Measurements from ENCODE around the gene FLRT1. TPM values are rescaled to one million over a fixed set of nuclear protein-coding genes. Genes with fewer than 3 reads are reported as not detected.

Gene FLRT1
- total and polyA plus RNA-seq, 4 donors, result 0.02 to 0.32 (median 0.05) TPM; not detected in 1

DNA sequence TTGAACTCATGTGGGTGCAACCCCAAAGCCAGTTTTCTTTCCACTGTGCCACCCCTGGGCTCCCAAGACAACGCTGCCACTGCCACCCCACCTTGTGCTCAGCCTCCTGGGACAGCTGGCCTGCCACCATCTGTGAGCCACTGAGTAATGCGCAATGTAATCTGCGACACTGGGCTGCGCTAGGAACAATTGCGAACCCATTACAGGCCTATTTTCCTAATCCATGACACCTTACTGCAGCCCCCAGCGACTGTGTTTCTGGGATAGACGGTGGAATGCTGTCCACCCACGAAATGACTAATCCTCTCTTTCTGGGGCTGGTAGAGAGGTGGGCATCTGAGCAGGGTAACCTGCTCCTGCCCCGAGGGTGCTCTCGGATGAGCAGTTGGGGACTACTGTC lies 22.2 kb downstream of the FLRT1 start:
- no peak for TF ChIP-seq SP1 (IDR thresholded peaks at IDR 0.05)
- TF ChIP-seq HNF4A (conservative IDR thresholded peaks at IDR 0.05), result no peak
- TF ChIP-seq JUND (IDR thresholded peaks at IDR 0.05), result no peak
- no peak for TF ChIP-seq FOXA1 (IDR thresholded peaks at IDR 0.05)
- TF ChIP-seq, protein P1, sequence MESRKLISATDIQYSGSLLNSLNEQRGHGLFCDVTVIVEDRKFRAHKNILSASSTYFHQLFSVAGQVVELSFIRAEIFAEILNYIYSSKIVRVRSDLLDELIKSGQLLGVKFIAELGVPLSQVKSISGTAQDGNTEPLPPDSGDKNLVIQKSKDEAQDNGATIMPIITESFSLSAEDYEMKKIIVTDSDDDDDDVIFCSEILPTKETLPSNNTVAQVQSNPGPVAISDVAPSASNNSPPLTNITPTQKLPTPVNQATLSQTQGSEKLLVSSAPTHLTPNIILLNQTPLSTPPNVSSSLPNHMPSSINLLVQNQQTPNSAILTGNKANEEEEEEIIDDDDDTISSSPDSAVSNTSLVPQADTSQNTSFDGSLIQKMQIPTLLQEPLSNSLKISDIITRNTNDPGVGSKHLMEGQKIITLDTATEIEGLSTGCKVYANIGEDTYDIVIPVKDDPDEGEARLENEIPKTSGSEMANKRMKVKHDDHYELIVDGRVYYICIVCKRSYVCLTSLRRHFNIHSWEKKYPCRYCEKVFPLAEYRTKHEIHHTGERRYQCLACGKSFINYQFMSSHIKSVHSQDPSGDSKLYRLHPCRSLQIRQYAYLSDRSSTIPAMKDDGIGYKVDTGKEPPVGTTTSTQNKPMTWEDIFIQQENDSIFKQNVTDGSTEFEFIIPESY (IDR thresholded peaks at IDR 0.05), result no peak
- no peak for TF ChIP-seq RAD21 (IDR thresholded peaks at IDR 0.05)
- no peak for TF ChIP-seq EGR1 (IDR thresholded peaks at IDR 0.05; ENCODE audit: low read depth in 2 of 2)
- TF ChIP-seq HNF4G (IDR thresholded peaks at IDR 0.05), result no peak
- no peak for TF ChIP-seq RXRA (IDR thresholded peaks at IDR 0.05)
- TF ChIP-seq GABPA (IDR thresholded peaks at IDR 0.05 in 1 of 2, conservative IDR thresholded peaks at IDR 0.05 in 1 of 2), result no peak
- Histone ChIP-seq H3K9ac (ENCODE audit: low read depth in 1 of 2, low read length in 2 of 2) (no peak overlapping the region), H3K27me3 (ENCODE audit: control insufficient read depth in 4 of 4, insufficient read depth in 4 of 4, low read length in 3 of 4) (no peaks in the 10 kb centered on the region), H3K27ac (ENCODE audit: low read depth in 1 of 2, low read length in 2 of 2) (no peak overlapping the region), H3K9me3 (ENCODE audit: control insufficient read depth in 4 of 4, low read length in 3 of 4) (no peaks in the 10 kb centered on the region), H3K4me3 (ENCODE audit: low read depth in 1 of 3, low read length in 3 of 3) (no peak overlapping the region), H3K4me1 (ENCODE audit: control insufficient read depth in 4 of 4, insufficient read depth in 4 of 4, low read length in 3 of 4) (peaks cover 0 to 5% (median 2%) of the 10 kb centered on the region in 4 donors), H3K36me3 (ENCODE audit: control insufficient read depth in 4 of 4, insufficient read depth in 3 of 4, low read depth in 1 of 4, low read length in 3 of 4) (no peaks in the 10 kb centered on the region)
- DNase-seq (ENCODE audit: low spot score), result no peak
- 96% methylated on average over 10 of the region's 10 CpGs for WGBS

DNA sequence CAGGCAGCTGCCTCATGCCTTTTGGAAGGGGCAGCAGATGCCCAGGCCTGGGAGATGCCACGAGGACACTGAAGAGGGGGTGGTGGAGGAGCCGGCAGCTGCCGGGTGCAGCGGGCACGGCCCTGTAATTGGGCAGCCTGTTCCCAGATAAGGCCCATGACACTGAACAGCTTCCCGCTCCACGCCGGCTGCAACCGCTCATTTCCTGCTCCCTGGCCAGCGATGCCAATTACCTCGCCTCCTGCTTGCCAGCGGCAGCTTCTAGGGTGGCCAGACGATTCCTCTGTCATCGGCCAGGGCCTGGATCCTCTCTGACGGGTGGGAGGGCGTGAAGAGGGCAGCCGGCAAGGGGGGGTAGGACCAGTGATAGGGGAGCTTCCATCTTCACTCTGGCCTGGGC lies 22.8 kb downstream of the FLRT1 start:
- Histone ChIP-seq H3K4me3 (ENCODE audit: low read depth in 1 of 3, low read length in 3 of 3) (no peak overlapping the region), H3K4me1 (ENCODE audit: control insufficient read depth in 4 of 4, insufficient read depth in 4 of 4, low read length in 3 of 4) (peaks cover 0 to 5% (median 2%) of the 10 kb centered on the region in 4 donors), H3K9me3 (ENCODE audit: control insufficient read depth in 4 of 4, low read length in 3 of 4) (no peaks in the 10 kb centered on the region), H3K9ac (ENCODE audit: low read depth in 1 of 2, low read length in 2 of 2) (no peak overlapping the region), H3K36me3 (ENCODE audit: control insufficient read depth in 4 of 4, insufficient read depth in 3 of 4, low read depth in 1 of 4, low read length in 3 of 4) (no peaks in the 10 kb centered on the region), H3K27me3 (ENCODE audit: control insufficient read depth in 4 of 4, insufficient read depth in 4 of 4, low read length in 3 of 4) (no peaks in the 10 kb centered on the region), H3K27ac (ENCODE audit: low read depth in 1 of 2, low read length in 2 of 2) (no peak overlapping the region)
- WGBS, result 90% methylated on average over 17 of the region's 17 CpGs
- DNase-seq (ENCODE audit: low spot score), result no peak
- TF ChIP-seq FOXA1 (IDR thresholded peaks at IDR 0.05) (no peak), FOXA2 (IDR thresholded peaks at IDR 0.05) (no peak)
- TF ChIP-seq, protein P2, sequence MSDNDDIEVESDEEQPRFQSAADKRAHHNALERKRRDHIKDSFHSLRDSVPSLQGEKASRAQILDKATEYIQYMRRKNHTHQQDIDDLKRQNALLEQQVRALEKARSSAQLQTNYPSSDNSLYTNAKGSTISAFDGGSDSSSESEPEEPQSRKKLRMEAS (IDR thresholded peaks at IDR 0.05), result no peak
- TF ChIP-seq, protein P3, sequence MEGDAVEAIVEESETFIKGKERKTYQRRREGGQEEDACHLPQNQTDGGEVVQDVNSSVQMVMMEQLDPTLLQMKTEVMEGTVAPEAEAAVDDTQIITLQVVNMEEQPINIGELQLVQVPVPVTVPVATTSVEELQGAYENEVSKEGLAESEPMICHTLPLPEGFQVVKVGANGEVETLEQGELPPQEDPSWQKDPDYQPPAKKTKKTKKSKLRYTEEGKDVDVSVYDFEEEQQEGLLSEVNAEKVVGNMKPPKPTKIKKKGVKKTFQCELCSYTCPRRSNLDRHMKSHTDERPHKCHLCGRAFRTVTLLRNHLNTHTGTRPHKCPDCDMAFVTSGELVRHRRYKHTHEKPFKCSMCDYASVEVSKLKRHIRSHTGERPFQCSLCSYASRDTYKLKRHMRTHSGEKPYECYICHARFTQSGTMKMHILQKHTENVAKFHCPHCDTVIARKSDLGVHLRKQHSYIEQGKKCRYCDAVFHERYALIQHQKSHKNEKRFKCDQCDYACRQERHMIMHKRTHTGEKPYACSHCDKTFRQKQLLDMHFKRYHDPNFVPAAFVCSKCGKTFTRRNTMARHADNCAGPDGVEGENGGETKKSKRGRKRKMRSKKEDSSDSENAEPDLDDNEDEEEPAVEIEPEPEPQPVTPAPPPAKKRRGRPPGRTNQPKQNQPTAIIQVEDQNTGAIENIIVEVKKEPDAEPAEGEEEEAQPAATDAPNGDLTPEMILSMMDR (IDR thresholded peaks at IDR 0.05; ENCODE audit: low read depth, low read length, missing input control), result no peak

DNA sequence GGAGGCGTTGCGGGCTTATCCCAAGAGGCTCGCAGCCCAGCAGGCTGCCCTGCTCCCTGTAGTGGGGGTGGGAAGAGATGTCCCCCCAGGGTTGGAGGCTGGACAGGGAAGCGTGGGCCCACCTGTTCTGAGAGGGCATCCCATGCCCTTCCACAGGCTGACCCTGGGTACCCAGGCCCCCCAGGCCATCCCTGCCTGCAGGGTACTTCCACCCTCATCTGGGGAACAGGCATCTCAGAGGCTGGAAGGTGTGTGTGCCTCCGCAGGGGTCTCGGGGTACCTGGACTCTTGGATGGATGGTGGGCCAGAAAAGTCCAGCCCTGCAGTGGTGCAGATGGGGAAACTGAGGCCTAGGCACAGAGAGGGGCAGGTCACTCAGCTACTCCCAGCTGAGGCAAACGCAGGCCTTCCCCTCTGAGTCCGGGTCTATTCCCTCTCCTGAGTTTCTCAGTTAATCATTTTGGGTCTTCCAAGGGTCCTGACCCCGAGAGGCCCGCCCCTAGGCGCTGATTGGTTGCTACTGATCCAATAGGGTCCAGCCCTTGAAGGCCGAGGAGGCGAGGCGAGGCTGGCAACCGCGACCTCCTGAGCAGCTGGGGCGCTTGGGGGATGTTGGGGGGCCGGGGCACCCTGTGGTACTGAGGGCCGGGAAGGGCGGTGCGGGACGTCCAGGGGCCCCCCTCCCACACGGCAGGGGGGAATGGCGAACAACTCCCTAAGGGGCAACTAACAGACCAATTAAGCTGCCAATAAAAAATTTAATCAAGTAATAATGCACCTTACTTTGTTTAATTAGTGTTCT lies 23.8 kb downstream of the FLRT1 start:
- H3K4me1 ChIP-seq (ENCODE audit: control insufficient read depth in 4 of 4, insufficient read depth in 4 of 4, low read length in 3 of 4), result peaks cover 0 to 5% (median 2%) of the 10 kb centered on the region in 4 donors
- WGBS, result 85% methylated on average over 24 of the region's 24 CpGs
- no peak overlapping the region for H3K4me3 ChIP-seq (ENCODE audit: low read depth in 1 of 3, low read length in 3 of 3)
- no peak overlapping the region for H3K9ac ChIP-seq (ENCODE audit: low read depth in 1 of 2, low read length in 2 of 2)
- no peak for DNase-seq (ENCODE audit: low spot score)
- H3K27me3 ChIP-seq (ENCODE audit: control insufficient read depth in 4 of 4, insufficient read depth in 4 of 4, low read length in 3 of 4), result no peaks in the 10 kb centered on the region
- no peaks in the 10 kb centered on the region for H3K36me3 ChIP-seq (ENCODE audit: control insufficient read depth in 4 of 4, insufficient read depth in 3 of 4, low read depth in 1 of 4, low read length in 3 of 4)
- no peak overlapping the region for H3K27ac ChIP-seq (ENCODE audit: low read depth in 1 of 2, low read length in 2 of 2)
- no peaks in the 10 kb centered on the region for H3K9me3 ChIP-seq (ENCODE audit: control insufficient read depth in 4 of 4, low read length in 3 of 4)
- TF ChIP-seq FOXA2 (IDR thresholded peaks at IDR 0.05) (no peak), HNF4A (conservative IDR thresholded peaks at IDR 0.05) (no peak), FOXA1 (IDR thresholded peaks at IDR 0.05) (no peak), YY1 (IDR thresholded peaks at IDR 0.05) (no peak), NR2F2 (IDR thresholded peaks at IDR 0.05) (no peak), HNF4G (IDR thresholded peaks at IDR 0.05) (no peak)
- TF ChIP-seq, protein P4, sequence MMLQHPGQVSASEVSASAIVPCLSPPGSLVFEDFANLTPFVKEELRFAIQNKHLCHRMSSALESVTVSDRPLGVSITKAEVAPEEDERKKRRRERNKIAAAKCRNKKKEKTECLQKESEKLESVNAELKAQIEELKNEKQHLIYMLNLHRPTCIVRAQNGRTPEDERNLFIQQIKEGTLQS (IDR thresholded peaks at IDR 0.05), result no peak
- TF ChIP-seq, protein P1 (IDR thresholded peaks at IDR 0.05), result no peak
- TF ChIP-seq, protein P5, sequence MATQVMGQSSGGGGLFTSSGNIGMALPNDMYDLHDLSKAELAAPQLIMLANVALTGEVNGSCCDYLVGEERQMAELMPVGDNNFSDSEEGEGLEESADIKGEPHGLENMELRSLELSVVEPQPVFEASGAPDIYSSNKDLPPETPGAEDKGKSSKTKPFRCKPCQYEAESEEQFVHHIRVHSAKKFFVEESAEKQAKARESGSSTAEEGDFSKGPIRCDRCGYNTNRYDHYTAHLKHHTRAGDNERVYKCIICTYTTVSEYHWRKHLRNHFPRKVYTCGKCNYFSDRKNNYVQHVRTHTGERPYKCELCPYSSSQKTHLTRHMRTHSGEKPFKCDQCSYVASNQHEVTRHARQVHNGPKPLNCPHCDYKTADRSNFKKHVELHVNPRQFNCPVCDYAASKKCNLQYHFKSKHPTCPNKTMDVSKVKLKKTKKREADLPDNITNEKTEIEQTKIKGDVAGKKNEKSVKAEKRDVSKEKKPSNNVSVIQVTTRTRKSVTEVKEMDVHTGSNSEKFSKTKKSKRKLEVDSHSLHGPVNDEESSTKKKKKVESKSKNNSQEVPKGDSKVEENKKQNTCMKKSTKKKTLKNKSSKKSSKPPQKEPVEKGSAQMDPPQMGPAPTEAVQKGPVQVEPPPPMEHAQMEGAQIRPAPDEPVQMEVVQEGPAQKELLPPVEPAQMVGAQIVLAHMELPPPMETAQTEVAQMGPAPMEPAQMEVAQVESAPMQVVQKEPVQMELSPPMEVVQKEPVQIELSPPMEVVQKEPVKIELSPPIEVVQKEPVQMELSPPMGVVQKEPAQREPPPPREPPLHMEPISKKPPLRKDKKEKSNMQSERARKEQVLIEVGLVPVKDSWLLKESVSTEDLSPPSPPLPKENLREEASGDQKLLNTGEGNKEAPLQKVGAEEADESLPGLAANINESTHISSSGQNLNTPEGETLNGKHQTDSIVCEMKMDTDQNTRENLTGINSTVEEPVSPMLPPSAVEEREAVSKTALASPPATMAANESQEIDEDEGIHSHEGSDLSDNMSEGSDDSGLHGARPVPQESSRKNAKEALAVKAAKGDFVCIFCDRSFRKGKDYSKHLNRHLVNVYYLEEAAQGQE (IDR thresholded peaks at IDR 0.05), result no peak
